GM19023 (cell line): ENCODE results near the gene KIAA0586.
"Not testable (repeated sequence)": the region's sequence is repeated elsewhere in the genome, so short reads cannot be mapped to it uniquely, and the experiment has no call there.

Experiments
- ATAC-seq: cut with Tn5 transposase; IDR thresholded peaks from one replicate; pipeline ENCODE4 v1.9.1; 2021; ENCODE audit warnings: mild to moderate bottlenecking, moderate library complexity; ENCODE audit not compliant: unreplicated experiment

Gene KIAA0586

DNA sequence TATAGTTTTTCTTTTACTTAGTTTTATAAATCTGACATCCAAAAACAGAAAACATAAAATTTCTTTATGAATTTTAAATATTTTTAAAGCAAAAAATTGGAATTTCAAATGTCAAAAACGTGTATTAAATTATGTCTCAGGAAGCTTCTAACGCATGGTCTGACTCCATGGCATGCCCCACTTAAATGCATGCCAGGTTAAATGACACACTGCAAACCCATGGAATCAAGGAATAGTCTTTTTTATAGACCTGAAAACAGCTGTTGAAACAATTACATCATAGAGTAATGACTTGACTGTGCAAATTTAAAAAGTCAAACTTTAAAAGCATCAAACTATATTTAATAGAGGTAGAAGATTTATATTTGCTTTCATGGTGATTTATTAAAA, 114.1 kb downstream of the KIAA0586 start:
- no peak for ATAC-seq

DNA sequence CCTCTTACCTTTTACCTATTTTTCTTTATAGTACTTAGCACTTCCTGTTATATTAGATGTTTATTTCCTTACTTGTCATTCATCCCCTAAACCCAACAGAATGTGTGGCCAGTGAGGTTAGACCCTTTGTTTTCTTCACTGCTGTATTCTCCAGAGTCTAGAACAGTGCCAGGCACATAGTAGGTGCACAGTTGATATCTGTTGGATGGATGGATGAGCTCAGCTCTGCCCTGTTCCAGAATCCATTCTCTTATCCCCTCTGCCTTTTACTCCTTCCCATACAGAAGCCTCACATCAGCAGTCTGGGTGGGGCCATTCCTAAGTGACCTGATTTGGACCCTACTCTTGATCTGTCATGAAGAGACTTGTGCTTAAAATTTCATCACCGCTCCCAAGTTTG, 115.7 kb downstream of the KIAA0586 start:
- ATAC-seq = no peak

DNA sequence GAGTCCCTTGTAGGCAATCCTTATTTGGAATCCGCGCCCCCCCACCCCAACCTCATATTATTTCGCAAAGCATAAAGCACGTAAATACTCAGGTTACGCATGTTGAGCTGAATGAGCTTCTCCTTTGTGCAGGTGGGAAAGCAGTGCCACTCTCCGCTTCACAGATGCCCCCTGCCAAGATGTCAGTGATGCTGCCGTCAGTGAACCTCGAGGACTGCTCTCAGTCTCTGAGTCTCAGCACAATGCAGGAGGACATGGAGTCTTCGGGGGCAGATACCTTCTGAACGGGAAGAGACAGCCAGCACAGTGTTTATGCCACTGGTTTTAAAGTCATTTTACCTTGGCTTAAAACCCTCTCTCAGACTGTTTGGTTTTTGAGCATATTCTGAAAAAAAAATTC, 120.1 kb downstream of the KIAA0586 start:
- ATAC-seq = no peak

DNA sequence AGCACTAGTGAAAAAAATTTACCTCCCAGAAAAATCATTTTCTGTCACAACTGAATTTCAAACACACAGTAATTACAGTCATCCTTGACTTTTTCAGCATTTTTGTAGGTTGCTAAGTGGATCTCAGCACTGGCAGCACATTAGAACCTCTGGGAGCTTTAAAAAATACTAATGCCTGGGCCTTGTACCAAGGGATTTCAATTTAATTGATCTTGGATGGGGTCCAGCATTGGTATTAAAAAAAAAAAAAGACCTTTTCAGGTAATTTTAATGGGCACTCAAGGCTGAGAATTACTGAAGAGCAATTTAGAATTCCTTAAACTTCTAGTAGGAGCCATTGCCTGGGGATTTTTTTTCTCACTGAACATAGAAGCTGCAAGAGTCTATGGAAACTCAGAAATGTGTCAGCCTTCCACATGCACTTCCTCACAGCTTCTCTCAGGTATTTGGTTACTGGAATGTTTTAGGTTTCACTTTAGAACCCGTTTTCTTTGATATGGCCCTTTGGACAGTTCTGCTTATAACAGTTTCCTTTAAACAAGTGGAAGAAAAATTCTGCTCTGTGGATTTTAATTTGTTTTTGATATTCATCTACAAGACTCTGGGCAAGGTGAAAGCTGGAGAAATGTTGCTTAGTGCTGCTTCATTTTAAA, 121.7 kb downstream of the KIAA0586 start:
- no peak for ATAC-seq

DNA sequence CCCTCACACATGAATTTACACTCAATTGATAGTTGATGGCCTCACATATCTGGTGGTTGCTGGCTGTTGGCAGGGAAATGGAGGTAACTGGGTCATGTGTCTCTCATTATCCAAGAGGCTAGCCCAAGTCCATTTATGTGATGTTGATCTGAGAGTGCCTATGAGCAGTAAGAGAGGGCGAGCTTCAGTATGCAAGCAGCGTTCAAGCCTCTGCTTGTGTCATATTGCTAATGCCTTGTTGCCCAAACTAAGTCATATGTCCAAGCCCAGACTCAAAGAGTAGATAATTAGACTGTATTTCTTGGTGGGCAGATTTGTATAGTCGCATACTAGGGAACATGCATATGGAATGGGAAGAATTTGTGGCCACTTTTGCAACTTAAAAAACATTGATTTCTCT, 126.4 kb downstream of the KIAA0586 start:
- no peak for ATAC-seq

DNA sequence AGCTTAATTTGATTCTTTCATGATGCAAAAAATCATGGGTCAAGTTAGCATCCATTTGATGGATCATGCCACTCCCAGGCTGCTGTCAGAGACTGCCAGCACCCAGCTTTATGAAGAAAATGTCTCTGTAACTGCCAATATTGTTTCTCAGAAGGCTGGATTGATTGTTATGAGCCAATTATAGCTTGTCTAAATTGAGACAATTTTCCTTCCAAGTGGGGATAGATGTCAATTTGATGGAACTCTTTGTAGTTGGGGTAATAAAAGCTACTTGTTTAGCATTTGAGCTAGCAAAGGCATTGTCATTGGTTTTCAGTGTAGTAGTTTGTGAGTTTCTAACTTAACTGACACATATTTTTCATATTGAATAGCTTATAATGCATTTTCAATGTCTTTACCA, 128.1 kb downstream of the KIAA0586 start:
- no peak for ATAC-seq

DNA sequence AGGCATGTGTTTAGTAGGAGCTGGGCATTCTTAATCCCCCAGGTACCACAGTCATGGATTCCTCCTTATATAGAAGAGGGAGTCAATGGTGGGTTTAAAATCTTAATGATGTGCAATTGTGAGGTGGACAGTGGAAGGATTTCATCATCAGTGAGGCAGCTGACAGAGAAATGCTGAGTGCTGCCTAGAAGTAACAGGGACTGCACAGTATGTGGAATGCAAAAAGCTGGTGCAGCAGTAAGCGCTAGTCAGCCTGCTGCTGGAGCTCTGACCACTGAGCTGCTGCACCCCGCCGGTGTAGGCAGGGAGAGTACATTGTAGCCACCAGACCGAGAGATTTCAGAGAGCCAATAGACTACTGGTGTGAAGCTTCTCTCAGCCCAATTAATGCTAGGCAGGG, 129.7 kb downstream of the KIAA0586 start:
- ATAC-seq = no peak

DNA sequence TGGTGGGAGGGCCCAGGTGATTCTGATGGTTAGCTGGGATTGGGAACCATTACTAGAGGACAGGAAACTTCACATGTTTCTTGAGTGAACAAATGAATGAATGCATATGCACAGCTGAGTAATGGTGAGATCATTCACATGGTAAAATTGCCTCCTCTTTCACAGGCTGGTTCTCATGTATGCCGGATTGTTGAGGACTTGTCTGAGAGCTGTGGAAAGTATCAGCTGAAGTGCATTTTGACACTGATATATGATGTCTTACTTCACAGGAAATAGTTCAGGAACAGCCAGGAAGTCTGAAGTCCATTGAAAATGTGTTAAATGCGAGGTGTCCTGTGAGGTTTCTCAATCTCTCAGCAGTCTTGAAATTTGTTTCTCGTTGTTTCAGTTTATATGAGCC, 132.7 kb downstream of the KIAA0586 start:
- no peak for ATAC-seq

DNA sequence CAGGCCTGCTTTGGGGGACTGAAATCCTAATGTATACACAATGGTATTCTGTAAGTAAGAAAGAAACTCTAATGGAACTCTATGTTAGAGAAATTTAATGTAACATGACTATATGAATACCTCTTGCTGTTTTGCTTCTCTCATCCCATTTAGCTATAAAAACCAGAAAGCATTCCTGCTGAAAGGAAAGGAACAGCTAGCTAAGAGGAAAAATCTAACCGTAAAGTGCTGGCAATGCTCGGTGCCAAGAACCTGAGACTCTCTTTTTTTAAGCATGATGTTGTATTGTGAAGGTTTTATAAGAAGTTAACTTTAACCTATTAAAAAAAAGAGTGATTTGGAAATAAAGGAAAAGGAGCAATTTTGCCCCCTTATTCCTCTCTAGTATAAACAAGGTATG, 134.6 kb downstream of the KIAA0586 start:
- no peak for ATAC-seq

DNA sequence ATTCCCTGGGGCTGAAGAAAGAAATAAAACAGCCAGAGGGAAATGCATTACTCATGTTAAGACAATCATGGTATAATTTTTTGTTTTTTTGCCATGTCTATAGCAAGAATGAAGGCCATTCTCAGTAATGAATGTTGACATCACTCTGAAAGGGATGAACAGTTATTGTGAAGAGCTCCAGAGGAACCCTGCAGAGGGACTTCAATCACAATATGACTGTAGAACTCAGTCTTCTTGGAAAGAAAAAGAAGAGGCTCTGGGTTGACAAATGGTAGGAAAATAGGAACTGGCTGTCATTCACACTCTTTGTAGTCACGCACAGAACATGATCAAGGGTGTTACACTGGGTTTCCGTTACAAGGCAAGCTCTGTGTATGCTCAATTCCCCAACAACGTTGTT, 136.5 kb downstream of the KIAA0586 start:
- no peak for ATAC-seq

DNA sequence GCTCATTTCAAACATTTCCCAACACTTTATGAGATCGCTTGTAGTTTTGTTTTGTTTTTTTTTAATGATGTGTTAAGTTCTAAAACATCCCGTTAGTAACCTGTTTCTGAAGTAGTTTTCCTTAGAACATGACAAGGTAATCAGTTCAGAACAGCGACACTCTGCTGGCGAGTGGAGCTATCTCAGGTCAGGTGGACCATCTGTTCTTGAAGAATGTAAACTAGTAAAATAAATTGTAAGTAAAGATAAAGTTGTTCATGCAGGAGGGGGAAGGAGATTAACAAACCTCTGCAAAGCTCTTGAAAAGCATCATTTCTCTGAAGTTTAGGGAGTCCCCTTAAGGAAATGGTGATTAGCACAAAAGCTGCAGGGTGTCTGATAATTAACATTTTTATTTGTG, 138.3 kb downstream of the KIAA0586 start:
- ATAC-seq = no peak

DNA sequence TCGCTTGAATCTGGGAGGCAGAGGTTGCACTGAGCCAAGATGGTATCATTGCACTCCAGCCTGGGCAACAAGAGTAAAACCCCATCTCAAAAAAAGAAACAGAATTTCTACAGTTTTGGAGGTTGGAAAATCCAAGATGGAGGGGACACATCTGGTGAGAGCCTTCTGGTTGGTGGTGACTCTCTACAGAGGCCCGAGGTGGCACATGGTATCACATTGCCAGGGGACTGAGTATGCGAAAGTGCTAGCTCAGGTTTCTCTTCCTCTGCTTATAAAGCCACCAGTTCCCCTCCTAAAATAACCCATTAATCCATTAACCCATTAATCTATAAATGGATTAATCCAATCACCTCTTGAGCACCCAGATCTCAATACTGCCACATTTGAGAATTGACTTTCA, 139.5 kb downstream of the KIAA0586 start:
- ATAC-seq = no peak

DNA sequence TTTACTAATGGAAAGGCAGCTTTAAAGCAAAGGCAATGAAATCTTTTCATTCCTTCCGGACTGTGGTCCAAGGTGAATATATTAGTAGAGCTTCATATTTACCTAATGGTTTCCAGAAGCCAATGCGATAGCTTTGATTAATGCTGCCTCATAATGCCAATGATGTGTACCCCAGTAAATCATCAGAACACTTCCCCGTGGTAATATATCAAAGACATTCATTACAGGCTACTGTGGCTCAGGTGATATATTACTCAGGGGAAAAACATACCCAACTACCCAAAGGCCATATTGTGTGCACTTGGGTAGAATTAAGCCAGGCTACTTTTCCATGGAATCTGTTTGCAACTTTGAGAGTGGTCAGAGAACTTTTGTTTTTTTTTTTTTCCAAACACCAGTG, 140.8 kb downstream of the KIAA0586 start:
- ATAC-seq = no peak

DNA sequence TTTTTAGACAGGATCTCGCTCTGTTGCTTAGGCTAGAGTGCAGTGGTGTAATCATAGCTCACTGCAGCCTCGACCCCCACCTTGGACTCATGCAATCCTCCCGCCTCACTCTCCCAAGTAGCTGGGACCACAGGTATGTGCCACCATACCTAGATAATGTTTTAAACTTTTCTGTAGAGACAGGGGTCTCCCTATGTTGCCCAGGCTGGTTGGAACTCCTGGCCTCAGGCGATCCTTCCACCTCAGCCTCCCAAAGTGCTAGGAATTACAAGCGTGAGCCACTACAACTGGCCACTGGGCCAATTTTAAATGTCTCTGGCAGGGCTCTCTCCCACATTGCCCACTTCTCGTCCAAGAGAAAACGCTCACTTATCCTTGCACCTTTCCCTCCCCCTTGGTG, 143.7 kb downstream of the KIAA0586 start:
- ATAC-seq = no peak

DNA sequence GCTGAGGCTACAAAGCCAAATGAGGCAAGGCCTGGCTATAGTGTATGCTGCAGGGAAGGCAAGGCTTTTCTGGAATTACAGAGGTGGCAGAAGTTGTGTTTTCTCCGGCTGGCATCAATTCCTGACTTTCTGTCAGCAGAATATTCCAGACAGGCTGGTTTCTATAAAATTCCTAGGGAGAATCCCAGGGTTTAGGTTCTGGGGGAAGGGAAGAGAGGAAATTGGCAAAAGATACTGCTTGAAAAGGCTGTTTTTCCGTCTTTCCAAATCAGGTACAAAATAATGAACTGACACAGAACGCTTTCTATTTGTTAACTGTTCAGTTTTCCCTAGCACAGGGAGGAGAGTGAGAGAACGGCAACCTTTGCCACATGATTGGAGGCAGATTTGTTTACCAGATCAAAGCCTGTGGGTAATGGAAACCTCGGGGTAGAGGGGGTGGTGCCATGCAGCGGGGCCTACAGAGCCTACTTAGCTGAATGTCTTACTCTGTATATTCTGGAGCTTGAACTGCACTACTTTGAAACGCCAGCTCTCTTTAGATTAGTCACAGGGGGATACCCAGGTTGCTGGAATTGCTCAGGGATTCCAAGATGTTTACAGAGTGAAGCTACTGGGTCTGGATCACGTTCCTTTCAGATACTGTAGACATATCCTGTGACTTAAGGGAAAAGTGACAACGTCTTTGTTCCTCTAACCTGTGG, 144.4 kb downstream of the KIAA0586 start:
- no peak for ATAC-seq

DNA sequence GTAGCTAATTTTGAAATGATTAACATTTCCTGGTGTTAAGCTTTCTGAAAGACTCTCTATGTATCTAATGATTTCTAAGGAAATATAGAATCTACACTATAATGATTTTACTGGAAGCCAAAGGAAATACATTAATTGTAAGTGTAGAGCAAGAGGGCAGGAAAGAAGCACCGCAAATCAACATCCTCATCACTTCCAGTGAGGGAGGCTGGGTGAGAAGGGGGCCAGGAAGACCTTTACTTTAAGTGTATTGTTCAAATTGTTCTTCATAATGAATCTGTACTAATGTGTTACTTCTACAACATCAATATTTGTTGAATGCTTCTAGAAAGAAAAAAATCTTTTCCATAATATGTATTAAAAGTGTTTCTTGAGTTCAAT, 144.9 kb downstream of the KIAA0586 start:
- ATAC-seq = no peak

DNA sequence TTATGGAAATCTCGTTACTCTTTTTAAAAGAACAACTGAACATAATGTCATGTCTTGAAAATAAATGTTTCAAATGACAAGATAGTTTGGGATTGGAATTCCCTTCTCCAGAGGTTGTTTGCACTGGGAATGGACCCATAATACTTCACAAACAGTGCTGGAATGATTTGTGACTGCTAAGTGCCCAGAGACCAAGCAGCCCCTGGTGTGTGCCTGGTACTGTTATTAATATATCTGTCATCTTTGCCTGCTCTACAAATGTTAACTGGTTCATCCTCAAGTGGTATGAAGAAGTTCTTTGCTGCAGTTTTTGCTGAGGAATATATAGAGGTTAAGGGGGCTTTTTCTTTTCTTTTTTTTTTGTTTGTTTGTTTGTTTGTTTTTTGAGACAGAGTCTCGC, 145.3 kb downstream of the KIAA0586 start:
- ATAC-seq = no peak

DNA sequence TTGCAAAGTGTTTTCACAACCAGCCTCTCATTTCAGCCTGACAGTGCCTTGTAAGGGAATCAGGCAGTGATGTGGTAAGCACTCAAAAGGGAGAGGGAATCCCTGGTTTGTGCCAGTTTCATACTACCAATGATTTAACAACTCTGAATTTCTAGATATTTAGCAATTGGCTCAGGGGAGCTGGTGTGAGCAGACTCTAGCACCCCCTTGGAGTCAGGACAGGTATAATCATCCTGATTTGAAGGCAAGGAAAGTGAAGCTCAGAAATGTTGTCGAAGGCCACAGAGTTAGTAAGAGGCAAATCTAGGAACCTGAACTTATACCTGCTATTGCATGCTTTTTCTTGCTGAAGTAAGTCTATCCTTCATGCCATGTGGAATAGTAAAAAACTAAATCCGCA, 147.1 kb downstream of the KIAA0586 start:
- ATAC-seq = no peak

DNA sequence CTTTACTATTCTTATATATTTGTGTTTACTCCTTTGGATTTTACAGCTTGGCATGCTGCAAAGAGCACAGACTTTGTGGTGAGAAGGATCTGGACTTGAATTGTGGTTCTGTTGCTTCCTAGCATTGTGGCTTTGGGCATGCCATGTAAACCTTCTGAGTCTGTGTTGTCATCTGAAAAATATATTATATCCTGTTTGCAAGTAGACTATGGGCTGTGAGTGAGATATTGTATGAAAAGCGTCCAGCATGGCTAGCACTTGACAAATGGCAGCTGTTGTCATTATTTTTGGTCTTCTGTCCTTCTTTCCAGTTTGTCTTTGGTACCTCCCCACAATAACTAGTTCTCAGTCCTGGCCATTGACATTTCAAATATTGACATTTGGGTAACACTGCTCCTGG, 148.4 kb downstream of the KIAA0586 start:
- no peak for ATAC-seq

DNA sequence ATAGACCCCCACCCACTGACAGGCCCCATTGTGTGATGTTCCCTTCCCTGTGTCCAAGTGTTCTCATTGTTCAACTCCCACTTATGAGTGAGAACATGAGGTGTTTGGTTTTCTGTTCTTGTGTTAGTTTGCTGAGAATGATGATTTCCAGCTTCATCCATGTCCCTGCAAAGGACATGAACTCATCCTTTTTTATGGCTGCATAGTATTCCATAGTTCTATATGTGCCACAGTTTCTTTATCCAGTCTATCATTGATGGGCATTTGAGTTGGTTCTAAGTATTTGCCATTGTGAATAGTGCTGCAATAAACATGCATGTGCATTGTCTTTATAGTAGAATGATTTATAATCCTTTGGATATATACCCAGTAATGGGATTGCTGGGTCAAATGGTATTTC, 152.5 kb downstream of the KIAA0586 start:
- not testable (repeated sequence) for ATAC-seq

DNA sequence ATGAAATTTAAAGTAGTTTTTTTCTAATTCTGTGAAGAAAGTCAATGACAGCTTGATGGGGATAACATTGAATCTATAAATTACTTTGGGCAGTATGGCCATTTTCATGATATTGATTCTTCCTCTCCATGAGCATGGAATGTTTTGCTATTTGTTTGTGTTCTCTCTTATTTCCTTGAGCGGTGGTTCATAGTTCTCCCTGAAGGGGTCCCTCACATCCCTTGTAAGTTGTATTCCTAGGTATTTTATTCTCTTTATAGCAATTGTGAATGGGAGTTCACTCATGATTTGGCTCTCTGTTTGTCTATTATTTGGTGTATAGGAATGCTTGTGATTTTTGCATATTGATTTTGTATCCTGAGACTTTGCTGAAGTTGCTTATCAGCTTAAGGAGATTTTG, 153.9 kb downstream of the KIAA0586 start:
- ATAC-seq = not testable (repeated sequence)

DNA sequence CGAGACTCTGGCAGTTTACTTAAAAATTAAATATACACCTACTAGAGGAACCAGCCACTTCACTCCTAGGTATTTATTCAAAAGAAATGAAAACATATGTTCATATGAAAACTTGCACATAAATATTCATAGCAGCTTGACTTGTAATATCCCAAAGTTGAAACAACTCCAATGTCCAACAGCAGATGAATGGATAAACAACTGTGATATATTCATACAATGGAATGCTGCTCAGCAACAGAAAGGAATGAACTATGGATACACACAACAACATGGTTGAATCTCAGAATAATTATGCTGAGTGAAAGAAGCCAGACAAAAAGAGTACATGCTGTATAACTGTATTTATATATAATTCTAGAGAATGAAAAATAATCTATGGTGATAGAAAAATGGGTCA, 156.9 kb downstream of the KIAA0586 start:
- no peak for ATAC-seq

DNA sequence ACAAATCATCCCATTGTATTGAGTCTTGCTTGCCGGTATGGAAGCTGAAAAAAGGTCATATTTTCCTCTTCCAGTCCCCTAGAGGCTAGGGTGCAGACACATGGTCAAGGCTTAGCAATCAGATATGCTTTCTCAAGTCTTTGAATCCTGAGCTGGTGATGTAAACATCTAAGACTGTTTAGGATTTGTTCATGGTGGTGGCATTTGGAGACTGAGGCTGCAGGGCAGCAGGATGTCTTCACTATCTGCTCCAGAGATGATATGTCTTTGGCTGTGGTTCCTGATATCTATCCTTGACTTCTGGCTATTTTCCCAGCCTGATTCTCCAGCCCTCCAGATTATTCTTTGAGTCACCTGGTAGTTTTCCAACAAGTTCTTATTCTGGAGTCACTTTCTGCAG, 159.8 kb downstream of the KIAA0586 start:
- ATAC-seq = no peak
